ENCODE results near the gene MOGAT3. TPM values are rescaled to one million over a fixed set of nuclear protein-coding genes. Genes with fewer than 3 reads are reported as not detected.

The MOGAT3 gene
- polyA plus RNA-seq, 1 donor (not counting 4 experiments of a cell fraction or from before 2014, with no cell fraction given), result not detected

DNA sequence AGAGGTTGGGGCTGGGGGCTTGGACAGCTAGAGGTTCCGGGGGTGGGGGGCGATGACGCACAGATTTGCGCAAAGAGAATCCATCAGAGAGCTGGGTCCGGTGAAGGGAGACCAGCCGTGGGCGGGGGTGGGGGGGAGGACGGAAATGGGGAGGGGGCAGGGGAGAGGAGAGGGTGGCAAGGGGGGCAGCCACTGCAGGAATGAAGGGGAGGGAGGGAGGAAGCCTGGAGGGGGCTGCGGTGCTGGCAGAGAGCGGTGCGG lies 34.3 kb downstream of the MOGAT3 start:
- TF ChIP-seq, protein P1, sequence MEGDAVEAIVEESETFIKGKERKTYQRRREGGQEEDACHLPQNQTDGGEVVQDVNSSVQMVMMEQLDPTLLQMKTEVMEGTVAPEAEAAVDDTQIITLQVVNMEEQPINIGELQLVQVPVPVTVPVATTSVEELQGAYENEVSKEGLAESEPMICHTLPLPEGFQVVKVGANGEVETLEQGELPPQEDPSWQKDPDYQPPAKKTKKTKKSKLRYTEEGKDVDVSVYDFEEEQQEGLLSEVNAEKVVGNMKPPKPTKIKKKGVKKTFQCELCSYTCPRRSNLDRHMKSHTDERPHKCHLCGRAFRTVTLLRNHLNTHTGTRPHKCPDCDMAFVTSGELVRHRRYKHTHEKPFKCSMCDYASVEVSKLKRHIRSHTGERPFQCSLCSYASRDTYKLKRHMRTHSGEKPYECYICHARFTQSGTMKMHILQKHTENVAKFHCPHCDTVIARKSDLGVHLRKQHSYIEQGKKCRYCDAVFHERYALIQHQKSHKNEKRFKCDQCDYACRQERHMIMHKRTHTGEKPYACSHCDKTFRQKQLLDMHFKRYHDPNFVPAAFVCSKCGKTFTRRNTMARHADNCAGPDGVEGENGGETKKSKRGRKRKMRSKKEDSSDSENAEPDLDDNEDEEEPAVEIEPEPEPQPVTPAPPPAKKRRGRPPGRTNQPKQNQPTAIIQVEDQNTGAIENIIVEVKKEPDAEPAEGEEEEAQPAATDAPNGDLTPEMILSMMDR (optimal IDR thresholded peaks at IDR 0.05 in 1 of 3, IDR thresholded peaks at IDR 0.05 in 1 of 3, conservative IDR thresholded peaks at IDR 0.05 in 1 of 3; ENCODE audit: extremely low read depth in 1 of 3, insufficient read depth in 2 of 3, low read length in 3 of 3), result no peak
- no peak for TF ChIP-seq EZH2 (IDR thresholded peaks at IDR 0.05; ENCODE audit: low read length)
- dilution Hi-C loops (cut with MboI; ENCODE audit: extremely low pct_ligation_motif_present, low sequenced_read_pairs), result no loop called here
- DNase-seq (ENCODE audit: low read depth, low spot score) (no peak), FAIRE-seq (no peak)
- no peak overlapping the region for H3K9ac ChIP-seq (ENCODE audit: control insufficient read depth, extremely low read depth, insufficient read depth, low read length)
- no peaks in the 10 kb centered on the region for H3K9me3 ChIP-seq (ENCODE audit: control insufficient read depth, low read depth, low read length)
- no peaks in the 10 kb centered on the region for H3K9me1 ChIP-seq (ENCODE audit: control insufficient read depth, extremely low read depth, insufficient read depth, low read length)
- H3K79me2 ChIP-seq (ENCODE audit: control insufficient read depth, insufficient read depth, low read length), result no peaks in the 10 kb centered on the region
- peaks cover 3% of the 10 kb centered on the region for H4K20me1 ChIP-seq (ENCODE audit: control insufficient read depth, extremely low read depth, insufficient read depth, low read length)
- H2AFZ ChIP-seq (ENCODE audit: control insufficient read depth, low read length), result no peak overlapping the region
- no peak overlapping the region for H3K4me2 ChIP-seq (ENCODE audit: control insufficient read depth, extremely low read depth, insufficient read depth, low read depth, low read length)
- H3K4me3 ChIP-seq (ENCODE audit: control insufficient read depth in 2 of 3, extremely low read depth in 1 of 3, insufficient read depth in 2 of 3, low read depth in 1 of 3, low read length in 3 of 3), result no peak overlapping the region
- H3K27me3 ChIP-seq (ENCODE audit: control insufficient read depth, extremely low read depth, insufficient read depth, low read length), result peaks cover 68% of the 10 kb centered on the region
- no peak overlapping the region for H3K27ac ChIP-seq (ENCODE audit: control insufficient read depth, insufficient read depth, low read length)
- peaks cover 34% of the 10 kb centered on the region for H3K4me1 ChIP-seq (ENCODE audit: control insufficient read depth, extremely low read depth, insufficient read depth, low read length)
- peaks cover 0 to 8% of the 10 kb centered on the region in 2 experiments for H3K36me3 ChIP-seq (ENCODE audit: control insufficient read depth in 2 of 2, extremely low read depth in 1 of 2, insufficient read depth in 2 of 2, low read length in 2 of 2)

DNA sequence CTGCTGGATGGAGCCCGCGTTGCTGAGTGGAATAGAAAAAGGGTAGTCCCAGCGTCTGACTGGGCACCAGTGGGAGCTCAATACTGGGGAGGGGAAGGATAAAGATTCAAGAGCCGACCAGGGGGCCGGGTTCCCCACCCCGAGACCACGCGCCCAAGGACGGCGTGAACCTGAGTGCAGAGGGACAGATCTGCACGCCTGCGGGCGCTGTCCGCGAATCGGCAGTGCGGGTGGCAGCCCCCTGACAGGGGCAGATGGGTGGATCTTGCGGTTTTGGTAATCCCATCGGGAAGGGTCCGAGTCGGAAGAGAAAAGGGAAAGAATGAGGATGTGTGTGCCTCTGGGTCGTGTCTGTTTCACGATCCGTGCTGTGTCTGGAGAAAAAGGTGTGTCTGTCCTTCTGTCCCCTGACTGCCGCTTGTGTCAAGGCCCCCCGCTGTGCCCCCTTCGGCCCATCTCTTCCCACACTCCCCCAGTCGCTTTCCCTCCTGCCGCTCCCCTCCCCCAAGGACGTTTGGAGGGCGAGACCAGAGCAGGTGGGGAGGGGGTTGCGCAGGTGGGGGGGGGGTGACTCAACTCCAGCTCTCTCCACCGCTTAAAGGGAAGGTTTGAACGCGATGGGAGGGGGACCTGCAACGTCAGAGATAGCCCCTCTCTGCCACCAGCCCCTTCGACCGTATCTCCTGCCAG lies 34.7 kb downstream of the MOGAT3 start:
- Histone ChIP-seq H3K9me1 (ENCODE audit: control insufficient read depth, extremely low read depth, insufficient read depth, low read length) (no peaks in the 10 kb centered on the region), H4K20me1 (ENCODE audit: control insufficient read depth, extremely low read depth, insufficient read depth, low read length) (peaks cover 3% of the 10 kb centered on the region), H3K4me2 (ENCODE audit: control insufficient read depth, extremely low read depth, insufficient read depth, low read depth, low read length) (peak overlapping the region; percentile 91), H3K9ac (ENCODE audit: control insufficient read depth, extremely low read depth, insufficient read depth, low read length) (no peak overlapping the region), H3K4me1 (ENCODE audit: control insufficient read depth, extremely low read depth, insufficient read depth, low read length) (peaks cover 34% of the 10 kb centered on the region), H3K27me3 (ENCODE audit: control insufficient read depth, extremely low read depth, insufficient read depth, low read length) (peaks cover 63% of the 10 kb centered on the region), H3K79me2 (ENCODE audit: control insufficient read depth, insufficient read depth, low read length) (no peaks in the 10 kb centered on the region), H3K36me3 (ENCODE audit: control insufficient read depth in 2 of 2, extremely low read depth in 1 of 2, insufficient read depth in 2 of 2, low read length in 2 of 2) (peaks cover 1 to 13% of the 10 kb centered on the region in 2 experiments), H3K27ac (ENCODE audit: control insufficient read depth, insufficient read depth, low read length) (no peak overlapping the region), H3K4me3 (ENCODE audit: control insufficient read depth in 2 of 3, extremely low read depth in 1 of 3, insufficient read depth in 2 of 3, low read depth in 1 of 3, low read length in 3 of 3) (peak overlapping the region; percentile 21 to 64 (median 62)), H3K9me3 (ENCODE audit: control insufficient read depth, low read depth, low read length) (no peaks in the 10 kb centered on the region), H2AFZ (ENCODE audit: control insufficient read depth, low read length) (peak overlapping the region; percentile 37)
- TF ChIP-seq EZH2 (IDR thresholded peaks at IDR 0.05; ENCODE audit: low read length), result peak; percentile 68
- TF ChIP-seq, protein P1 (optimal IDR thresholded peaks at IDR 0.05 in 1 of 3, IDR thresholded peaks at IDR 0.05 in 1 of 3, conservative IDR thresholded peaks at IDR 0.05 in 1 of 3; ENCODE audit: extremely low read depth in 1 of 3, insufficient read depth in 2 of 3, low read length in 3 of 3), result no peak
- dilution Hi-C loops (cut with MboI; ENCODE audit: extremely low pct_ligation_motif_present, low sequenced_read_pairs), result no loop called here
- DNase-seq (ENCODE audit: low read depth, low spot score), result no peak
- no peak for FAIRE-seq

Measured in keratinocyte (primary cell).